ENCODE measurements around the gene PTPRK. TPM values are rescaled to one million over a fixed set of nuclear protein-coding genes. Genes with fewer than 3 reads are reported as not detected.

The PTPRK gene
- total and polyA plus RNA-seq, 2 of the 8 experiments (the other 6 are each of a cell fraction or from before 2014, with no cell fraction given) = 11.4 to 47.3 TPM

DNA sequence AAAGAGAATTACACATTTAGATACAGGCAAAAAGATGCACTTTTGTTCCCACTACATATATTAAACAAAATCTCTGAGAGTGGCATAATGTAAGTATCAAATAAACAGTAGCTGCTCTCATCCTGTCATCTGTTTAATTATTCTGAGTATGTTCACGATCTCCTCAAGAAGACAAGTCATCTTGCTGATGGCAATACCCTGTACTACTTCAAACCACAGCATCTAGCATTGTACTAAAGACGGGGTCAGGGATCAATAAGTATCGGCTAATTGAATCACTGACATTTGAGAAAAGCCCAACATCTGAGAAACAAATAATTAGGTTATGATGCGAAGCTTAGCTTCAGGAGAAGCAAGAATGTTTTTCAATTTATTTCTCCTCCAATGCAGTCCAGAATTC lies 175.1 kb downstream of the PTPRK start:
- H3K18ac ChIP-seq (ENCODE audit: extremely low read depth, low read length) = no peak overlapping the region
- no peaks in the 10 kb centered on the region for H4K20me1 ChIP-seq (replicated peaks in 1 of 2; ENCODE audit: control insufficient read depth in 1 of 2, insufficient read depth in 2 of 2, low read length in 2 of 2)
- no peak overlapping the region for H3K4me2 ChIP-seq (ENCODE audit: insufficient read depth in 1 of 2, low read depth in 2 of 2, low read length in 2 of 2)
- H3K36me3 ChIP-seq (ENCODE audit: control insufficient read depth in 2 of 4, insufficient read depth in 4 of 4, low read length in 3 of 4) = no peaks in the 10 kb centered on the region
- H3K27ac ChIP-seq (ENCODE audit: low read depth, low read length) = no peak overlapping the region
- no peak overlapping the region for H2BK15ac ChIP-seq (ENCODE audit: low read length)
- H2BK12ac ChIP-seq (ENCODE audit: low read depth, low read length) = no peak overlapping the region
- H2BK120ac ChIP-seq (replicated peaks; ENCODE audit: low read depth, low read length) = no peak overlapping the region
- H3K4ac ChIP-seq (replicated peaks; ENCODE audit: insufficient read length, low read depth, low read length) = no peak overlapping the region
- no peak overlapping the region for H3K23ac ChIP-seq (ENCODE audit: insufficient read length)
- CTCF ChIA-PET (ENCODE audit: partially characterized antibody) = no interaction called here
- H3K56ac ChIP-seq (replicated peaks; ENCODE audit: insufficient read length, low read depth, low read length) = no peak overlapping the region
- H2AFZ ChIP-seq (ENCODE audit: low read length) = no peak overlapping the region
- DNase-seq (ENCODE audit: low read depth in 1 of 2, low spot score in 2 of 2) (no peak), FAIRE-seq (no peak)
- no peak overlapping the region for H2BK20ac ChIP-seq (ENCODE audit: low read length)
- H3K14ac ChIP-seq (ENCODE audit: insufficient read length) = no peak overlapping the region
- 97% methylated on average over 4 of the region's 4 CpGs; no CpG with 5 or more reads in 1 of the 2 experiments for WGBS, 2 experiments (ENCODE audit: extremely low coverage in 1 of 2, insufficient coverage in 1 of 2, insufficient read length in 1 of 2, insufficient replicate concordance in 2 of 2, low coverage in 1 of 2, low lambda C conversion rate in 2 of 2, missing lambda C conversion rate in 1 of 2)
- H3K79me1 ChIP-seq (ENCODE audit: low read depth, low read length) = no peaks in the 10 kb centered on the region
- peaks cover 0 to 10% of the 10 kb centered on the region in 2 experiments; a peak in 2 of 4 replicates for H3K79me2 ChIP-seq (ENCODE audit: control insufficient read depth in 1 of 2, insufficient read depth in 2 of 2, low read length in 2 of 2)
- no peaks in the 10 kb centered on the region for H3K9me3 ChIP-seq (ENCODE audit: insufficient read depth in 2 of 2, low read depth in 1 of 2, low read length in 1 of 2)
- no peak overlapping the region for H4K5ac ChIP-seq (ENCODE audit: insufficient read length, low read depth, low read length)
- H2BK5ac ChIP-seq (ENCODE audit: low read depth, low read length) = no peak overlapping the region
- no peaks in the 10 kb centered on the region for H3K23me2 ChIP-seq (ENCODE audit: low read depth, low read length)
- H2AK5ac ChIP-seq (ENCODE audit: low read depth, low read length) = no peak overlapping the region
- H3K27me3 ChIP-seq (replicated peaks in 1 of 4; ENCODE audit: control insufficient read depth in 3 of 4, extremely low read depth in 1 of 4, insufficient read depth in 3 of 4, low read length in 3 of 4) = no peaks in the 10 kb centered on the region
- no peak overlapping the region for H3K9ac ChIP-seq (replicated peaks in 1 of 4; ENCODE audit: extremely low read depth in 1 of 4, low read depth in 3 of 4, low read length in 3 of 4)
- H4K8ac ChIP-seq (ENCODE audit: extremely low read depth, insufficient read depth, low read length) = no peak overlapping the region
- no peak overlapping the region for H3K4me3 ChIP-seq (ENCODE audit: extremely low read depth in 1 of 4, insufficient read depth in 2 of 4, low read depth in 3 of 4, low read length in 4 of 4)
- H3K4me1 ChIP-seq (replicated peaks in 1 of 4; ENCODE audit: control insufficient read depth in 3 of 4, insufficient read depth in 4 of 4, low read length in 3 of 4) = no peaks in the 10 kb centered on the region
- H4K91ac ChIP-seq (replicated peaks; ENCODE audit: insufficient read length, low read length) = no peak overlapping the region
- POLR2A ChIA-PET (ENCODE audit: partially characterized antibody) = no interaction called here
- TF ChIP-seq CBX5 (IDR thresholded peaks at IDR 0.05; ENCODE audit: low read depth, low read length) = no peak
- TF ChIP-seq ASH2L (IDR thresholded peaks at IDR 0.05; ENCODE audit: low read length) = no peak
